Smooth muscle cell (in vitro differentiated cells): Measurements from ENCODE around the gene SREK1. TPM values are rescaled to one million over a fixed set of nuclear protein-coding genes. Genes with fewer than 3 reads are reported as not detected.

Experiments
- DNase-seq: peaks from one replicate; lab custom pipeline; 2025; ENCODE audit not compliant: unreplicated experiment; lab: John Stamatoyannopoulos, UW
- H2AFZ ChIP-seq: fragments of 200-600 bp; sonication (generic); 2 replicates; pipeline ENCODE4 v1.6.0; 2016; ENCODE audit warnings: antibody characterized with exemption, low read depth, mild to moderate bottlenecking
- H3F3A ChIP-seq: fragments of 200-600 bp; sonication (generic); 2 replicates; pipeline ENCODE4 v1.6.0; 2017; ENCODE audit warnings: antibody characterized with exemption, low read depth
- H3K27ac ChIP-seq: fragments of 200-600 bp; sonication (generic); 2 replicates; pipeline ENCODE4 v1.5.1; 2016; ENCODE audit warnings: low read depth, mild to moderate bottlenecking
- H3K27me3 ChIP-seq: fragments of 200-600 bp; sonication (generic); 2 replicates; pipeline ENCODE4 v1.6.1; 2016; ENCODE audit warnings: low read depth, mild to moderate bottlenecking
- H3K36me3 ChIP-seq: fragments of 200-600 bp; sonication (generic); 2 replicates; pipeline ENCODE4 v1.5.1; 2016; ENCODE audit warnings: low read depth
- H3K4me1 ChIP-seq: fragments of 200-600 bp; sonication (generic); 2 replicates; pipeline ENCODE4 v1.5.1; 2016; ENCODE audit warnings: low read depth
- H3K4me2 ChIP-seq: fragments of 200-600 bp; sonication (generic); 2 replicates; pipeline ENCODE4 v1.6.0; 2016; ENCODE audit warnings: mild to moderate bottlenecking
- H3K4me3 ChIP-seq: fragments of 200-600 bp; sonication (generic); 2 replicates; pipeline ENCODE4 v1.5.1; 2016; ENCODE audit warnings: mild to moderate bottlenecking
- H3K79me2 ChIP-seq: fragments of 200-600 bp; sonication (generic); 2 replicates; pipeline ENCODE4 v1.6.0; 2016; ENCODE audit warnings: low read depth, mild to moderate bottlenecking
- H3K9ac ChIP-seq: fragments of 200-600 bp; sonication (generic); 2 replicates; pipeline ENCODE4 v1.6.0; 2016; ENCODE audit warnings: low read depth
- H3K9me3 ChIP-seq: fragments of 200-600 bp; sonication (generic); replicated peaks from 2 replicates; pipeline ENCODE4 v1.5.1; 2016; ENCODE audit warnings: low read depth
- H4K20me1 ChIP-seq: fragments of 200-600 bp; sonication (generic); 2 replicates; pipeline ENCODE4 v1.6.0; 2016; ENCODE audit warnings: low read depth
- CTCF ChIP-seq: fragments of 200-600 bp; sonication (generic); IDR thresholded peaks from 2 replicates; pipeline ENCODE4 v1.5.1; 2017; ENCODE audit warnings: borderline replicate concordance, mild to moderate bottlenecking, antibody characterized with exemption; ENCODE audit not compliant: insufficient read depth, poor library complexity, severe bottlenecking
- WGBS: methylation state at CpG from one replicate; pipeline ENCODE4 v1.1.7; 2016; ENCODE audit warnings: low lambda C conversion rate; 5-methylcytosine and 5-hydroxymethylcytosine counted together
- polyA plus RNA-seq: library from polyadenylated mRNA; unstranded; fragments of >200 nt; fragmentation: Nextera tagmentation; extraction: Ambion mirVana; gene quantifications from 2 replicates; pipeline ENCODE4 v1.2.1, GENCODE V29; 2016
- total RNA-seq: library from RNA; depleted of rRNA; stranded (reverse); fragments of >200 nt; gene quantifications from 2 replicates; pipeline ENCODE4 v1.2.3, GENCODE V29; 2014

The SREK1 gene
- total and polyA plus RNA-seq, 2 experiments from 2014 or later: 31.0 to 70.9 TPM

DNA sequence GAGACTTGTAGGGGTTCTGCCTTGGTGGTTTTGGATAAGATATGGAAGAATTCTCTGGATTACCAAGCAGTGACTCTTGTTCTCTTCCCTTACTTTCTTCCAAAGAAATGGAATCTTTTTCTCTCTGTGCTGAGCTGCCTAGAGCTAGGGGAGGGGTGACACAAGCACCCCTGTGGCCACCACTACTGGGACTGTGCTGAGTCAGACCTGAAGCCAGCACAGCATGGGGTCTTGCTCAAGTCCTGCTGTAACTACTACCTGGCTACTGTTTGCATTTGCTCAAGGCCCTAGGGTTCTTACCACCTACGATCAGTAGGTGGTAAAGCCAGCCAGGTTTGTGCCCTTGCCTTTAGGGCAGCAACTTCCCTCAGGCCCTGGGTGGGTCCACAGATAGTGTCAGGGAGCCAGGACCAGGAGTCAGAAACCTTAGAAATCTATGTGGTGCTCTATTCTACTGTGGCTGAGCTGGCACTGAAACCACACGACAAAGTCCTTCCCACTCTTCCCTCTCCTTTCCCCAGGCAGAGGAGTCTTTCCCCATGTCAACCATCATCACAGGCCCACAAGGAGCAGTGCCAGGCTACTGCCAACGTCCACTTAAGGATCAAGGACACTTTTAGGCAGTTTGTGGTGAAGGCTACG is 53.8 kb downstream of the SREK1 start:
- Histone ChIP-seq H3K27ac (no peak overlapping the region), H3K36me3 (no peaks in the 10 kb centered on the region), H3K4me2 (no peak overlapping the region), H3K79me2 (no peaks in the 10 kb centered on the region), H4K20me1 (no peaks in the 10 kb centered on the region), H2AFZ (no peak overlapping the region), H3K27me3 (no peaks in the 10 kb centered on the region), H3K4me3 (no peak overlapping the region), H3K9ac (no peak overlapping the region), H3F3A (no peaks in the 10 kb centered on the region), H3K9me3 (no peaks in the 10 kb centered on the region), H3K4me1 (no peaks in the 10 kb centered on the region)
- 85% methylated on average over 4 of the region's 4 CpGs for WGBS
- no peak for DNase-seq
- TF ChIP-seq CTCF: no peak

DNA sequence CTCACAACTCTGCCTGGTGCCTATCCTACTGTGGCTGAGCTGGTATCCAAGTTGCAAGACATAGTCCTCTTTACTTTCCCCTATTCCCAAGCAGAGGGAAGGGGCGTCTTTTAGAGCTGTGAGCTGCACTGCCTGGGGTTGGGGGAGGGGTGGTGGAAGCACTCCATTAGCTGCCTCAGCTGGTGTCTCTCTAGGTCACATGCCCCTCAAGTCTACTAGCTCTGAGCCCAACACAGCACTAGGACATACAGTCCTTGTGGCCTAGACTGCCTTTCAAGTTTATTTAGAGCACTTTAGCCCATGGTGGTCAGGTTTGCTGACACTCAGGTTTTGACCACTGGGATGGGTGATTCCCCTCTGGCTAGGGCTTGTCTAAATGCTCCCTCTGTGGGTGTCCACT is 54.7 kb downstream of the SREK1 start:
- 96% methylated on average over 1 of the region's 1 CpG for WGBS
- Histone ChIP-seq H3K79me2 (no peaks in the 10 kb centered on the region), H3K9me3 (no peaks in the 10 kb centered on the region), H3K4me1 (no peaks in the 10 kb centered on the region), H2AFZ (no peak overlapping the region), H4K20me1 (no peaks in the 10 kb centered on the region), H3K27me3 (no peaks in the 10 kb centered on the region), H3K36me3 (no peaks in the 10 kb centered on the region), H3K9ac (no peak overlapping the region), H3K4me2 (no peak overlapping the region), H3K4me3 (no peak overlapping the region), H3K27ac (no peak overlapping the region), H3F3A (no peaks in the 10 kb centered on the region)
- no peak for DNase-seq
- no peak for TF ChIP-seq CTCF

GRCh38 chr5:66203531-66203930 is 59.4 kb downstream of the SREK1 start:
- Histone ChIP-seq H3K4me2 (no peak overlapping the region), H3K9me3 (no peaks in the 10 kb centered on the region), H3K9ac (no peak overlapping the region), H3K79me2 (no peaks in the 10 kb centered on the region), H4K20me1 (no peaks in the 10 kb centered on the region), H2AFZ (no peak overlapping the region), H3K27ac (no peak overlapping the region), H3K4me1 (no peaks in the 10 kb centered on the region), H3K27me3 (no peaks in the 10 kb centered on the region), H3F3A (no peaks in the 10 kb centered on the region), H3K4me3 (no peak overlapping the region), H3K36me3 (no peaks in the 10 kb centered on the region)
- no peak for TF ChIP-seq CTCF
- DNase-seq: no peak
- 82% methylated on average over 4 of the region's 4 CpGs for WGBS

- Histone ChIP-seq H3K79me2 (no peaks in the 10 kb centered on the region), H3K9ac (no peak overlapping the region), H3K27ac (no peak overlapping the region), H3K27me3 (no peaks in the 10 kb centered on the region), H4K20me1 (no peaks in the 10 kb centered on the region), H3K36me3 (no peaks in the 10 kb centered on the region), H3K4me1 (no peaks in the 10 kb centered on the region), H2AFZ (no peak overlapping the region), H3K9me3 (no peaks in the 10 kb centered on the region), H3K4me3 (no peak overlapping the region), H3K4me2 (no peak overlapping the region), H3F3A (no peaks in the 10 kb centered on the region)
- WGBS: 95% methylated on average over 5 of the region's 5 CpGs
- DNase-seq: no peak
- no peak for TF ChIP-seq CTCF
Measured at GRCh38 chr5:66206465-66206864, 62.4 kb downstream of the SREK1 start.
